Upper lobe of right lung (tissue), 1 donor: ENCODE results near the gene MYO18A. TPM values are rescaled to one million over a fixed set of nuclear protein-coding genes. Genes with fewer than 3 reads are reported as not detected.

Experiments
- ATAC-seq: fragments of 200-7000 bp; cut with Tn5 transposase; one replicate; pipeline ENCODE4 v1.9.1; 2020; ENCODE audit warnings: mild to moderate bottlenecking, moderate library complexity
- DNase-seq: peaks from one replicate; pipeline ENCODE4 v3.0.0-alpha.2; 2020
- H3K27ac ChIP-seq: fragments of 200-600 bp; one replicate; pipeline ENCODE4 v1.8.0; 2022
- H3K27me3 ChIP-seq: fragments of 200-600 bp; one replicate; pipeline ENCODE4 v1.8.0; 2022; ENCODE audit warnings: mild to moderate bottlenecking
- H3K36me3 ChIP-seq: fragments of 200-600 bp; one replicate; pipeline ENCODE4 v1.8.0; 2022
- H3K4me1 ChIP-seq: fragments of 200-600 bp; one replicate; pipeline ENCODE4 v1.8.0; 2022
- H3K4me3 ChIP-seq: fragments of 200-600 bp; one replicate; pipeline ENCODE4 v1.8.0; 2022; ENCODE audit warnings: mild to moderate bottlenecking
- H3K9me3 ChIP-seq: fragments of 200-600 bp; one replicate; pipeline ENCODE4 v1.8.0; 2022
- CTCF ChIP-seq: fragments of 200-600 bp; IDR thresholded peaks from one replicate; pipeline ENCODE4 v1.8.0; 2022; ENCODE audit warnings: antibody characterized with exemption
- intact Hi-C: fragments of 100-400 bp; cut with DNase I; formaldehyde crosslinking; loops from one replicate; pipeline ENCODE4 v1.11.0; 2022
- total RNA-seq: library from RNA; stranded (reverse); fragmentation: NEBNext Ultra II Directional; extraction: Animal tissue kit (Norgen Biotek cat#: 25700); gene quantifications from one replicate; pipeline ENCODE4 v1.2.1, GENCODE V29; 2021
- donor health status: DM: no; HTN: yes; CAD: no; lungs with severe emphysema.

MYO18A gene
- total RNA-seq, 1 donor from 2014 or later = 51.0 TPM

GRCh38 chr17:29086628-29087332 lies 93.4 kb downstream of the MYO18A start:
- H3K4me3 ChIP-seq = no peak overlapping the region
- DNase-seq (no peak), ATAC-seq (no peak)
- H3K9me3 ChIP-seq = no peaks in the 10 kb centered on the region
- H3K36me3 ChIP-seq = peaks cover 76% of the 10 kb centered on the region
- TF ChIP-seq CTCF = no peak
- no peaks in the 10 kb centered on the region for H3K27me3 ChIP-seq
- no peaks in the 10 kb centered on the region for H3K4me1 ChIP-seq
- intact Hi-C loops = no loop called here
- H3K27ac ChIP-seq = no peak overlapping the region

GRCh38 chr17:29085223-29085622 lies 95.0 kb downstream of the MYO18A start:
- no peak for TF ChIP-seq CTCF
- ATAC-seq (no peak), DNase-seq (no peak)
- no peak overlapping the region for H3K27ac ChIP-seq
- no peaks in the 10 kb centered on the region for H3K9me3 ChIP-seq
- peaks cover 76% of the 10 kb centered on the region for H3K36me3 ChIP-seq
- intact Hi-C loops = no loop called here
- H3K27me3 ChIP-seq = no peaks in the 10 kb centered on the region
- no peaks in the 10 kb centered on the region for H3K4me1 ChIP-seq
- no peak overlapping the region for H3K4me3 ChIP-seq

- Histone ChIP-seq H3K36me3 (peaks cover 76% of the 10 kb centered on the region), H3K4me3 (no peak overlapping the region), H3K4me1 (no peaks in the 10 kb centered on the region), H3K27me3 (no peaks in the 10 kb centered on the region), H3K27ac (no peak overlapping the region), H3K9me3 (no peaks in the 10 kb centered on the region)
- ATAC-seq (no peak), DNase-seq (no peak)
- intact Hi-C loops = no loop called here
- TF ChIP-seq CTCF = no peak
Measured at GRCh38 chr17:29084541-29085146, 95.6 kb downstream of the MYO18A start.

- no peak for TF ChIP-seq CTCF
- DNase-seq (no peak), ATAC-seq (no peak)
- H3K36me3 ChIP-seq = peaks cover 56% of the 10 kb centered on the region
- H3K9me3 ChIP-seq = no peaks in the 10 kb centered on the region
- H3K27me3 ChIP-seq = no peaks in the 10 kb centered on the region
- H3K27ac ChIP-seq = no peak overlapping the region
- intact Hi-C loops = no loop called here
- H3K4me1 ChIP-seq = no peaks in the 10 kb centered on the region
- no peak overlapping the region for H3K4me3 ChIP-seq
Measured at GRCh38 chr17:29080965-29081364, 99.2 kb downstream of the MYO18A start.

- H3K27me3 ChIP-seq = no peaks in the 10 kb centered on the region
- no peak for TF ChIP-seq CTCF
- no peaks in the 10 kb centered on the region for H3K4me1 ChIP-seq
- ATAC-seq (peak; percentile 13), DNase-seq (peak; percentile 57)
- peaks cover 49% of the 10 kb centered on the region for H3K36me3 ChIP-seq
- H3K9me3 ChIP-seq = no peaks in the 10 kb centered on the region
- intact Hi-C loops = no loop called here
- H3K4me3 ChIP-seq = no peak overlapping the region
- no peak overlapping the region for H3K27ac ChIP-seq
Measured at GRCh38 chr17:29080323-29080722, 99.9 kb downstream of the MYO18A start.
